Neural cell (in vitro differentiated cells): ENCODE data around the gene PSIP1.

ENCODE experiments used
- EP300 ChIP-seq: fragments of 450-650 bp; conservative IDR thresholded peaks from 2 replicates; pipeline ENCODE4 v1.6.1; 2014; ENCODE audit warnings: antibody characterized with exemption, mild to moderate bottlenecking, moderate library complexity; ENCODE audit not compliant: poor library complexity, severe bottlenecking
- EZH2 ChIP-seq: fragments of 200-600, 300-800 bp; shearing (Covaris generic), sonication (generic); IDR thresholded peaks from 2 replicates; pipeline ENCODE4 v1.6.1; 2014; ENCODE audit warnings: antibody characterized with exemption, low read length, borderline replicate concordance, mild to moderate bottlenecking; ENCODE audit not compliant: insufficient read depth, poor library complexity, severe bottlenecking
- MXI1 ChIP-seq: fragments of 450-650 bp; conservative IDR thresholded peaks from 2 replicates; pipeline ENCODE4 v1.6.1; 2014; ENCODE audit warnings: antibody characterized with exemption, mild to moderate bottlenecking; ENCODE audit not compliant: poor library complexity, severe bottlenecking
- RAD21 ChIP-seq: fragments of 450-650 bp; conservative IDR thresholded peaks from 2 replicates; pipeline ENCODE4 v1.6.1; 2014; ENCODE audit warnings: antibody characterized with exemption, mild to moderate bottlenecking, moderate library complexity
- REST ChIP-seq: IDR thresholded peaks from 2 replicates; pipeline ENCODE4 v1.6.1; 2012; ENCODE audit warnings: borderline replicate concordance
- SMC3 ChIP-seq: fragments of 450-650 bp; conservative IDR thresholded peaks from 2 replicates; pipeline ENCODE4 v1.6.1; 2014; ENCODE audit warnings: antibody characterized with exemption, mild to moderate bottlenecking, moderate library complexity; ENCODE audit not compliant: poor library complexity
- TAF1 ChIP-seq: IDR thresholded peaks from 2 replicates; pipeline ENCODE4 v1.6.1; 2012; ENCODE audit warnings: low read depth
- TF ChIP-seq, protein P1 (sequence below): fragments of 450-650 bp; IDR thresholded peaks from 2 replicates; pipeline ENCODE4 v1.5.1; 2014; ENCODE audit warnings: antibody characterized with exemption, mild to moderate bottlenecking, moderate library complexity; ENCODE audit not compliant: poor library complexity, severe bottlenecking

DNA sequence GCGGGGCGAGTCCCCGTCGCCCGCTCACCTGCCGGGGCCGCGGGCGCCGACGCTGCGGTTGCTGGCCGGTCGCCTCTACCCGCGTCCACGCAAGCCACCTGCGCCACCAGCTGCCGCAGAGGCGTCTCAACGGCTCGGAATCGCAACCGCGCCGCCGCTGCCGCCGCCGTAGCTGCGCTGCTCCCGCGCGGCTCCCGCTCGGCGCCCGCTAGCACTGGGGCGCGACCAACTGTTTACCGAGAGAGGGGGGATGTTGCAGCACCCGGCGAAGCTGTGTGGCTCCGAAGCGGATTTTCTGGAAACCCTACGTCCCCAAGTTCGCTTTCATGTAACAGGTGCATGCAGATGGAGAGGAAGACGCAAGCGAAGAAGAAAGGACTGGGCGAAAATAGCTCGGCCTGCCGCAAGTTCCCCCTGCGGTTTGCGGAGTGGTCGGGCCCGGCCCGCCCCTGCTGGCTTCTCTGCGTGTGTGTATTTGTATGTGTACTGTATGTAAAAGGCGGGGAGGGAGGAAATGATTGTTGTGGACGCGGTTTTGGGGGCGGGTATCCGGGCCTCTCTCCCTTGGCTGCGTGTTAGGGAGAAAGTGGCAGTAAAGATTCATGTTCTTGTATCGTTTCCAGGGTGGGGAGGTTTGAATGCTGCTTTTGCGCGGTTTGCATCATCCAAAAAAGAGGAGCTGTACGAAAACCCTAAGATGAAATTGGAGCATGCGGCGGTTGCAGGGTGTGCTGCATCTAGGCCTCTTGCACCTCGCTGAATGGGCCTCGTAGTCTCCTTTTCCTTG is at the start of gene PSIP1:
- TF ChIP-seq, protein P1, sequence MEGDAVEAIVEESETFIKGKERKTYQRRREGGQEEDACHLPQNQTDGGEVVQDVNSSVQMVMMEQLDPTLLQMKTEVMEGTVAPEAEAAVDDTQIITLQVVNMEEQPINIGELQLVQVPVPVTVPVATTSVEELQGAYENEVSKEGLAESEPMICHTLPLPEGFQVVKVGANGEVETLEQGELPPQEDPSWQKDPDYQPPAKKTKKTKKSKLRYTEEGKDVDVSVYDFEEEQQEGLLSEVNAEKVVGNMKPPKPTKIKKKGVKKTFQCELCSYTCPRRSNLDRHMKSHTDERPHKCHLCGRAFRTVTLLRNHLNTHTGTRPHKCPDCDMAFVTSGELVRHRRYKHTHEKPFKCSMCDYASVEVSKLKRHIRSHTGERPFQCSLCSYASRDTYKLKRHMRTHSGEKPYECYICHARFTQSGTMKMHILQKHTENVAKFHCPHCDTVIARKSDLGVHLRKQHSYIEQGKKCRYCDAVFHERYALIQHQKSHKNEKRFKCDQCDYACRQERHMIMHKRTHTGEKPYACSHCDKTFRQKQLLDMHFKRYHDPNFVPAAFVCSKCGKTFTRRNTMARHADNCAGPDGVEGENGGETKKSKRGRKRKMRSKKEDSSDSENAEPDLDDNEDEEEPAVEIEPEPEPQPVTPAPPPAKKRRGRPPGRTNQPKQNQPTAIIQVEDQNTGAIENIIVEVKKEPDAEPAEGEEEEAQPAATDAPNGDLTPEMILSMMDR = peak; percentile 52
- TF ChIP-seq RAD21 = peak; percentile 29
- peak; percentile 64 for TF ChIP-seq MXI1
- peak; percentile 64 for TF ChIP-seq EP300
- peak; percentile 95 for TF ChIP-seq TAF1
- TF ChIP-seq EZH2 = no peak
- peak; percentile 34 for TF ChIP-seq SMC3
- peak; percentile 76 for TF ChIP-seq REST
